Measurements from ENCODE around the gene NUDT4. TPM values are rescaled to one million over a fixed set of nuclear protein-coding genes. Genes with fewer than 3 reads are reported as not detected.

The NUDT4 gene
- total RNA-seq, 1 experiment from 2014 or later: 93.8 TPM

DNA sequence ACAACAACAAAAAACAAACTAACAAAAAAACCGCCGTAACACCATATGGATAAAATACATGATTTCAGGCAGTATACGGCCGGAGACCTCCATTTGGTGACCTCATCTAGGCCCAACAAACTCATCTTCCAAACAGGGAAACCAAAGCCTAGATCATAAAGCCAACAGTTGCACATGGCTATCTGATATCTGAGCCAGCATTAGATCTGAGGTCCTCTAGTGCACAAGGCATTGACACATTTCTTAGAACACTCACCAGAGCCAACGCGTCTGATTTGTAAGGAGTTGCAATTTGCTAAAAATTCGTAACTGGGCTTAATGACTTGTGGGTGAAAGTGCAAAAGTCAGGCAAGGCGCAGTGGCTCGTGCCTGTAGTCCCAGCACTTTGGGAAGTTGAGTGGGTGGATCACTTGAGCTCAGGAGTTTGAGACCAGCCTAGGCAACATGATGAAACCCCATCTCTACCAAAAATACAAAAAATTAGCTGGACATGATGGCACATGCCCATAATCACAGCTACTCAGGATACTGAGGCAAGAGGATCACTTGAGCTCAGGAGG lies 42.0 kb upstream of the NUDT4 start:
- BruUV-seq (replicated peaks): no TSS peak
- TF ChIP-seq EZH2 (IDR thresholded peaks at IDR 0.05; ENCODE audit: borderline replicate concordance, low read depth, low read length, poor library complexity, severe bottlenecking): no peak
- TF ChIP-seq, protein P1, sequence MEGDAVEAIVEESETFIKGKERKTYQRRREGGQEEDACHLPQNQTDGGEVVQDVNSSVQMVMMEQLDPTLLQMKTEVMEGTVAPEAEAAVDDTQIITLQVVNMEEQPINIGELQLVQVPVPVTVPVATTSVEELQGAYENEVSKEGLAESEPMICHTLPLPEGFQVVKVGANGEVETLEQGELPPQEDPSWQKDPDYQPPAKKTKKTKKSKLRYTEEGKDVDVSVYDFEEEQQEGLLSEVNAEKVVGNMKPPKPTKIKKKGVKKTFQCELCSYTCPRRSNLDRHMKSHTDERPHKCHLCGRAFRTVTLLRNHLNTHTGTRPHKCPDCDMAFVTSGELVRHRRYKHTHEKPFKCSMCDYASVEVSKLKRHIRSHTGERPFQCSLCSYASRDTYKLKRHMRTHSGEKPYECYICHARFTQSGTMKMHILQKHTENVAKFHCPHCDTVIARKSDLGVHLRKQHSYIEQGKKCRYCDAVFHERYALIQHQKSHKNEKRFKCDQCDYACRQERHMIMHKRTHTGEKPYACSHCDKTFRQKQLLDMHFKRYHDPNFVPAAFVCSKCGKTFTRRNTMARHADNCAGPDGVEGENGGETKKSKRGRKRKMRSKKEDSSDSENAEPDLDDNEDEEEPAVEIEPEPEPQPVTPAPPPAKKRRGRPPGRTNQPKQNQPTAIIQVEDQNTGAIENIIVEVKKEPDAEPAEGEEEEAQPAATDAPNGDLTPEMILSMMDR (conservative IDR thresholded peaks at IDR 0.05; ENCODE audit: low read depth, low read length): no peak
- Histone ChIP-seq H3K4me3 (ENCODE audit: low read depth, low read length, poor library complexity, severe bottlenecking) (no peak overlapping the region), H3K9me3 (ENCODE audit: low read depth, low read length, poor library complexity, severe bottlenecking) (no peaks in the 10 kb centered on the region), H3K36me3 (ENCODE audit: insufficient read depth, low read length, poor library complexity, severe bottlenecking) (no peaks in the 10 kb centered on the region), H3K4me1 (ENCODE audit: insufficient read depth, low read length, poor library complexity, severe bottlenecking) (no peaks in the 10 kb centered on the region), H3K27ac (ENCODE audit: low read depth, low read length, poor library complexity, severe bottlenecking) (no peak overlapping the region), H3K27me3 (replicated peaks; ENCODE audit: insufficient read depth, low read depth, low read length, poor library complexity) (no peaks in the 10 kb centered on the region)
- intact Hi-C loops (cut with micrococcal nuclease; ENCODE audit: unreplicated experiment): no loop called here
- ChIA-PET CTCF (no interaction called here), POLR2A (ENCODE audit: low non-redundant PET) (no interaction called here)
- no peak for DNase-seq (ENCODE audit: low spot score)

- DNase-seq (ENCODE audit: low spot score): no peak
- TF ChIP-seq EZH2 (IDR thresholded peaks at IDR 0.05; ENCODE audit: borderline replicate concordance, low read depth, low read length, poor library complexity, severe bottlenecking): no peak
- TF ChIP-seq, protein P1 (conservative IDR thresholded peaks at IDR 0.05; ENCODE audit: low read depth, low read length): no peak
- BruUV-seq (replicated peaks): no TSS peak
- H3K27me3 ChIP-seq (replicated peaks; ENCODE audit: insufficient read depth, low read depth, low read length, poor library complexity): no peaks in the 10 kb centered on the region
- ChIA-PET POLR2A (ENCODE audit: low non-redundant PET) (no interaction called here), CTCF (no interaction called here)
- no peaks in the 10 kb centered on the region for H3K9me3 ChIP-seq (ENCODE audit: low read depth, low read length, poor library complexity, severe bottlenecking)
- H3K4me1 ChIP-seq (ENCODE audit: insufficient read depth, low read length, poor library complexity, severe bottlenecking): no peaks in the 10 kb centered on the region
- intact Hi-C loops (cut with micrococcal nuclease; ENCODE audit: unreplicated experiment): no loop called here
- no peak overlapping the region for H3K27ac ChIP-seq (ENCODE audit: low read depth, low read length, poor library complexity, severe bottlenecking)
- H3K36me3 ChIP-seq (ENCODE audit: insufficient read depth, low read length, poor library complexity, severe bottlenecking): no peaks in the 10 kb centered on the region
- no peak overlapping the region for H3K4me3 ChIP-seq (ENCODE audit: low read depth, low read length, poor library complexity, severe bottlenecking)
Observed at GRCh38 chr12:93336291-93336741, 41.4 kb upstream of the NUDT4 start.

DNA sequence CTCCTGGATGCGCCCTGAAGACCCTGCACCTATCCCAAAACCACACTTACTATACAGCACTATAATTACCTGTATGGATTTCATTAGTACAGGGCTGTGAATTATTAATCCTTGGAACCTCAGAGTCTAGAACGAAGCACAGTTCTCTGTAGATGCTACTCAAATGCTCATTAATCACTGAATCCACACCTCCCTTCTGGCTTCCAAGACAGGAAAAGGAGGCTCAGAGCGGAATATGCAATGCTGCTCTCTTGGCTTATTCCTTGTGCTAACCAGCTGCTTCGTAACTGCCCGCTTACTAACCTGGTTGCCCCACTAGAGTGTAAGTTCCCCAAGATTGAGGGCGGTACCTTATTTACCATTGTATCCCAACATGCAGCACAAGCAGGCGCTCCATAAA lies 39.1 kb upstream of the NUDT4 start:
- intact Hi-C loops (cut with micrococcal nuclease; ENCODE audit: unreplicated experiment): no loop called here
- no peak for TF ChIP-seq EZH2 (IDR thresholded peaks at IDR 0.05; ENCODE audit: borderline replicate concordance, low read depth, low read length, poor library complexity, severe bottlenecking)
- TF ChIP-seq, protein P1 (conservative IDR thresholded peaks at IDR 0.05; ENCODE audit: low read depth, low read length): no peak
- ChIA-PET POLR2A (ENCODE audit: low non-redundant PET) (no interaction called here), CTCF (no interaction called here)
- H3K27me3 ChIP-seq (replicated peaks; ENCODE audit: insufficient read depth, low read depth, low read length, poor library complexity): no peaks in the 10 kb centered on the region
- H3K36me3 ChIP-seq (ENCODE audit: insufficient read depth, low read length, poor library complexity, severe bottlenecking): no peaks in the 10 kb centered on the region
- H3K27ac ChIP-seq (ENCODE audit: low read depth, low read length, poor library complexity, severe bottlenecking): no peak overlapping the region
- no peaks in the 10 kb centered on the region for H3K9me3 ChIP-seq (ENCODE audit: low read depth, low read length, poor library complexity, severe bottlenecking)
- no peak overlapping the region for H3K4me3 ChIP-seq (ENCODE audit: low read depth, low read length, poor library complexity, severe bottlenecking)
- H3K4me1 ChIP-seq (ENCODE audit: insufficient read depth, low read length, poor library complexity, severe bottlenecking): no peaks in the 10 kb centered on the region
- BruUV-seq (replicated peaks): no TSS peak
- DNase-seq (ENCODE audit: low spot score): no peak
